Glomerular visceral epithelial cell (primary cell): ENCODE data around the gene DEPP1.
A peak's percentile ranks its signal among the peaks of the same experiment; 100 is the strongest.
"Not testable (repeated sequence)": the region's sequence is repeated elsewhere in the genome, so short reads cannot be mapped to it uniquely, and the experiment has no call there.

Source experiments
- DNase-seq: peaks from one replicate; pipeline ENCODE4 v3.0.0-alpha.2; 2016; ENCODE audit errors: extremely low spot score

Gene DEPP1, protein sequence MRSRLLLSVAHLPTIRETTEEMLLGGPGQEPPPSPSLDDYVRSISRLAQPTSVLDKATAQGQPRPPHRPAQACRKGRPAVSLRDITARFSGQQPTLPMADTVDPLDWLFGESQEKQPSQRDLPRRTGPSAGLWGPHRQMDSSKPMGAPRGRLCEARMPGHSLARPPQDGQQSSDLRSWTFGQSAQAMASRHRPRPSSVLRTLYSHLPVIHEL

GRCh38 chr10:44978570-44979280 is at the start of gene DEPP1:
DEPP1 (minus strand) TSS chr10:44978809; CDS start chr10:44978030, 779 bp downstream.
- peak; percentile 95 for DNase-seq

DNA sequence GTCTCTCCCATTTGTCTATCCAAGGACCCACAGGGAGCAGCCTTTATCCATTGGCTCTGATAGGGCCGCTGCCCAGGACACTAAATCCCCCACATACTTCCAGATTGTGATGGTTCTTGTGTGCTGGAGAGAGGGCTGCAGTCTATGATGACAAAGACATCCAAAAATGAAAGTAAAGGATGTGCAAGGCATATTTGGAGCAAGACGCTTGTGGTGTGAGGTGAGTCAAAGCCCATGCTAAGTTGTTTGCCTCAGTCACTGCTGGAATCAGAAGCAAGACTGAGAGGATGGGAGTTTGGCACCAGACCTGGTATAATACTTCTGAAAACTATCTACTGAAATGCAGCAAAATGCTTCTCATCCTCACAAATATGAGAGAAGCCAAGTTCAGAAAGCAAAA is 44.8 kb upstream of the DEPP1 start:
- no peak for DNase-seq

- DNase-seq, result no peak
Measured at GRCh38 chr10:45015590-45015989, 37.0 kb upstream of the DEPP1 start.

DNA sequence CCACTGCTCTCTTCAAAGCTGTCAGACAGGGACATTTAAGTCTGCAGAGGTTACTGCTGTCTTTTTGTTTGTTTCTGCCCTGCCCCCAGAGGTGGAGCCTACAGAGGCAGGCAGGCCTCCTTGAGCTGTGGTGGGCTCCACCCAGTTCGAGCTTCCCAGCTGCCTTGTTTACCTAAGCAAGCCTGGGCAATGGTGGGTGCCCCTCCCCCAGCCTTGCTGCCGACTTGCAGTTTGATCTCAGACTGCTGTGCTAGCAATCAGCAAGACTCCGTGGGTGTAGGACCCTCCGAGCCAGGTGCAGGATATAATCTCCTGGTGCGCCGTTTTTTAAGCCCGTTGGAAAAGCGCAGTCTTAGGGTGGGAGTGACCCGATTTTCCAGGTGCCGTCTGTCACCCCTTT is 35.9 kb upstream of the DEPP1 start:
- not testable (repeated sequence) for DNase-seq

GRCh38 chr10:45008524-45009161 is 30.0 kb upstream of the DEPP1 start:
- DNase-seq, result peak; percentile 80

DNA sequence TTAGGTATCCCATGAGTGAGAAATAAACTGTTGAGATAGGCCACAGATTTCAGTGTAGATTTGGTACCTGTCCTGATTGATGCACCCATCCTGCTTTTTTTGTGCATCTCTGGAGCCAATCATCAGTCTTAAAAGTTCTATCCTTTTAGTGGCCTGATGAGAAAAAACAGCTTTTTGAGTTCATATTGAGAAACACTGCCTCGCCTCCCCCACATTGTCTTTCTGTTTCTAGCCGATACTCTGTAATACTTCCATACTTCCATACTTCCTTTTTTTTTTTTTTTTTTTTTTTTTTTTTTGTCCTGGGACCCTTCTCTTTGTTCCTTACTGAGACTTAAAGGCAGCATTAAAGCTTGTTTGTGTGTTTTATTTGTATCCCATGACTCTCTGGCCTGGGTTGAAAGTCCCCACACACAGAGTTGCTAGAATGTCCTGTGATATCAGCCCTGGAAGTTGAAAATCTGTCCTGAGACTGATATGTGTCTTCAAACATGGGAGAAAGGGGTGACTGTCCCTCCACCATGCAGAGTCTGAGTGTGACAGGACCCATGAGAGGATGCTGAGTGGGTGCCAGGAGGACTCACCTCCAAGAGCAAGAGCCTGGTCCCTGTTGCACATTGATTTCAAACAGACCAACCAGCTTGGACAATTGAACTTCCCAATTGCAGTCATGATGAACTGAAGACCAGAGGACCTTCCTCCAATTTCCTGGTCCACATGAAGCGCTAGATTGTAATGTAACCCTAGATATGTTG is 27.8 kb upstream of the DEPP1 start:
- DNase-seq, result no peak

- no peak for DNase-seq
Measured at GRCh38 chr10:45005284-45005683, 26.7 kb upstream of the DEPP1 start.

GRCh38 chr10:45004661-45005060 is 26.1 kb upstream of the DEPP1 start:
- DNase-seq, result no peak

- DNase-seq, result no peak
Measured at GRCh38 chr10:45003432-45004000, 24.9 kb upstream of the DEPP1 start.

- peak; percentile 77 for DNase-seq
Measured at GRCh38 chr10:45001381-45002148, 23.0 kb upstream of the DEPP1 start.

GRCh38 chr10:45000752-45001380 is 22.3 kb upstream of the DEPP1 start, which contains the start of gene ZNF22:
ZNF22 (plus strand) TSS chr10:45000923; CDS start chr10:45003369, 2,446 bp downstream.
- peak; percentile 69 for DNase-seq

GRCh38 chr10:45000138-45000751 is 21.6 kb upstream of the DEPP1 start:
- no peak for DNase-seq

DNA sequence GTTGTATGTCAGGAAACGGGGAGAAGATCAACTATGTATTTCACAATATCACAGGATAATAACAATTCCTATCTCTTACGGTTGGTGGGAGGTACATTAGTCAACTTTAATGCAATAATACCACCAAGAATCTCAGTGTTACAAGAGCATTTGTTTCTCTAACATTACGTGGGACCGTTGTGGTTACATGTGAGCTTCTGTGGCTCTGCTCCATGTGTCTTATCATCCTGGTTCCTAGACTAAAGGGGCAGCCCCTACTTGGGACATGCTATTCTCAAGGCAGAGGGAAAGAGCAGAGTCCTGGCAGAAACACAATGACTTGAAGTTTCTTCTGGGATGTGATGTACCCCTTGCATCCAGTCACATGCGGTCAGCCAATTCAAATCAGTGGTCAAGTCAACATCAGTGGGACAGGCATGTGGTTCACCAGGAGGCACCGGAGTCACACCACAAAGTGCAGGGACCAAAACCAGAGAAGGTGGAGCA is 19.6 kb upstream of the DEPP1 start:
- DNase-seq, result peak; percentile 81

- DNase-seq, result no peak
Measured at GRCh38 chr10:44997105-44997748, 18.6 kb upstream of the DEPP1 start.

DNA sequence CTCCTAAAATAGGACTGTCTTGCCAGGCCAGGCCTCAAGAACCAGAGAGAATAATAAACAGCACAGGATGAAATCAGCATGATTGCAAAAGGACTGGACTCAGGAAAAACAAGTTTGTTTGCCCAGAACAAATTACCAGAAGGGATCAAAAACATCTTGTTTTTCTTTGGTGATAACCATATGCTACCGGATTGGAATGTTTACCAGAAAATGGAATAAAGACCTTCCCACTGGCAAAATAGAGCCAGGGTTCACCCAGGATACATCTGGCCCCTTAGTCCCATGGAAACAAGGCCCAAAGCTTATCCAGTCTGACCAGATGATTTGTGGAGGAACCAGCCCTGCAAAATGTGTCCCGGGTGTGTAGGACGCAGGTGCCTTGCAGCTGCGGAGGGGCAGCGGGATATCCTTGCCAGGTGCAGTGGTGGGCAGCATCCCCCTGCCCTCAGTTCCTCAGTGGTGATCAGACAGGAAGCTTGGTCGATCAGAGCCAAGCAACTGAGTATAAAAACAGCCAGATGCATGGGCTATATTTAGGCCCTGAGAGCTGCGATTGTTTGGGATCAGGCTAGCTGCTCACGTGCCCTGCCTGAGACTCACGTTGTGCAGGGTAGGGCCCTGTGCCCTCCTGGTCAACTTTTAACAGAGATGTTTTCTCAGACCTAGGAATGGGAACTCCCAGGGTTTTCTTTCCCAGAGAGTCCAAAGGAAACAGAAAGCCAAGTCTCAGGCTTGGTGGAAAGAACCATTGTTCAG is 17.5 kb upstream of the DEPP1 start:
- DNase-seq, result no peak

DNA sequence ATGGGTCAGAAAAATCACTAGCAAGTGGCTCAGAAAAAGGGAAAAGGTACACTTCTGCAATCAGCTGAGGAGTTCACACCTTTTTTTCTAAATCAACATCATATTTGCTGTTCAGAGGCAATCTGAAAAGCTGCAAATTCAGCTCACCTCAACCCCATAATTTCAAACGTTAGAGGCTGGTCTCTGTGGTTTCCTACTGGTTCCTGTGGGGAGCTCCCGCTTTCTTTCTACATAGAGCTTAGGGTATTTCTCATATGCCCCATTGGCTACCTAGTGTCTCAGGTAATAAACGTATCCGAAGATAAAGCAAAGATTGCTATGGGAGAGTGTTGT is 16.9 kb upstream of the DEPP1 start:
- DNase-seq, result no peak

DNA sequence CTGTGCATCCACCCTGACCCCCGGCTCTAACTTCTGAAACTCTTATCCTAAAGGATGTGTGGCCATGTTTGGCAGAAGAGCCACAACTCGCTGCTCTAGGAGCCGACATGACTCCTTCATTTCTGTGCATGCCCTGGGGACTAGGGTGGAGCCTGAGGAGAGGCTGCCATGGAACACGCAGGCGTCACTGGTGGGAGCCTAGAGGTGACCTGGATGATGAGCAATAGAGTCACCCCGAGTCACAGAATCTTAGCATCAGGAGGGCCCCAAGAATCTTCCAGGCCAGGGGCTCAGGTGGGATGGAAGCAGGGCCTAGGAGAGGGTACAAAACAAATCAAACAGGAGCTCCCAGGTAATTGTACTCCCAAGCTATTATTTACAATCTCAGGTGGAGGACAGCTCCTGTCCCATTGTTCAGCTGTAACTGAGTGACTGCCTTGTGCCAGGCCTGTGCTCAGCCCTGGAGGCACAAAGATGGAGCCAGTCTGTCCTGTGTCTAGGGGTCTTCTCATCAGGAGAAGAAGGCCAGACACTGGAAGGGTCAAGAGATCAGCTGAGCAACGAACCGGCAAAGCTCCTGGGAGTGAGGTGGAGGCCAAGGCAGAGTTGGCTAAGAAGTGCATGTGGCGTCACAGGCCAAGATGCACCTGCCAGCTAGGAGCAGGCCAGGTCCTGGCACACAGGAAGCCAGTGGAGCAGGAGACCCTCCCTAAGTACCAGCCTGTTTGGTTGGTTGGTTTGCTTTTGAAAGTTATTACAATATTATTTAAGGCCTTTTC is 16.3 kb upstream of the DEPP1 start:
- no peak for DNase-seq
